CD14-positive monocyte (primary cell): Measurements from ENCODE around the gene THEMIS. TPM values are rescaled to one million over a fixed set of nuclear protein-coding genes. Genes with fewer than 3 reads are reported as not detected.

ENCODE experiments used
- DNase-seq, 3 donors: peaks; one replicate each; pipeline ENCODE4 v3.0.0-alpha.2; 2011 to 2022
- H2AFZ ChIP-seq: 2 replicates; pipeline ENCODE4 v1.6.0; 2012; ENCODE audit warnings: mild to moderate bottlenecking, low read depth, low read length, inconsistent platforms; ENCODE audit not compliant: insufficient read depth, poor library complexity, severe bottlenecking
- H3K27ac ChIP-seq, 2 donors: 1 replicate in 1 of 2; 2 replicates in 1 of 2; pipeline ENCODE4 v1.5.1; 2012 to 2013; ENCODE audit warnings: low read length in 2 of 2, control low read depth in 1 of 2, inconsistent platforms in 1 of 2, low read depth in 1 of 2, mild to moderate bottlenecking in 1 of 2
- H3K27me3 ChIP-seq, 2 donors: one replicate each; pipeline versions ENCODE4 v1.6.0 to v1.6.1; 2011 to 2013; ENCODE audit warnings: low read length in 2 of 2; ENCODE audit not compliant: control insufficient read depth in 2 of 2, insufficient read depth in 2 of 2
- H3K36me3 ChIP-seq, 2 donors: replicated peaks in 1 of 2; 1 replicate in 1 of 2; 2 replicates in 1 of 2; pipeline versions ENCODE4 v1.5.1 to v1.6.1; 2012 to 2013; ENCODE audit warnings: low read length in 2 of 2, control low read depth in 1 of 2, inconsistent platforms in 1 of 2, mild to moderate bottlenecking in 1 of 2; ENCODE audit not compliant: insufficient read depth in 2 of 2, control insufficient read depth in 1 of 2
- H3K4me1 ChIP-seq, 2 donors: 1 replicate in 1 of 2; 2 replicates in 1 of 2; pipeline versions ENCODE4 v1.5.1 to v1.6.1; 2012 to 2013; ENCODE audit warnings: low read length in 2 of 2, control low read depth in 1 of 2, inconsistent platforms in 1 of 2, mild to moderate bottlenecking in 1 of 2, moderate library complexity in 1 of 2; ENCODE audit not compliant: insufficient read depth in 2 of 2, control insufficient read depth in 1 of 2
- H3K4me2 ChIP-seq: replicated peaks from 2 replicates; pipeline ENCODE3; 2012; ENCODE audit warnings: low read length, moderate library complexity, mild to moderate bottlenecking; ENCODE audit not compliant: poor library complexity, severe bottlenecking; ENCODE audit errors: extremely low read depth
- H3K4me3 ChIP-seq, 3 experiments: fragments of 200-600 bp in 1 of 3; sonication (generic) in 1 of 3; replicated peaks in 1 of 3; 1 replicate in 2 of 3; 2 replicates in 1 of 3; pipeline ENCODE4 v1.5.1; 2011 to 2013; ENCODE audit warnings: low read length in 3 of 3, mild to moderate bottlenecking in 3 of 3, control low read depth in 2 of 3, low read depth in 2 of 3, inconsistent platforms in 1 of 3, moderate library complexity in 1 of 3
- H3K79me2 ChIP-seq: 2 replicates; pipeline ENCODE4 v1.6.0; 2012; ENCODE audit warnings: mild to moderate bottlenecking, control low read depth, inconsistent platforms, low read length, moderate library complexity; ENCODE audit not compliant: insufficient read depth
- H3K9ac ChIP-seq: 2 replicates; pipeline ENCODE4 v1.6.0; 2017; ENCODE audit warnings: low read length, mild to moderate bottlenecking; ENCODE audit not compliant: insufficient read depth, poor library complexity, severe bottlenecking
- H3K9me3 ChIP-seq, 2 donors: replicated peaks in 1 of 2; 1 replicate in 1 of 2; 2 replicates in 1 of 2; pipeline versions ENCODE4 v1.5.1 to v1.6.1; 2012 to 2013; ENCODE audit warnings: low read length in 2 of 2, control low read depth in 1 of 2; ENCODE audit not compliant: control insufficient read depth in 1 of 2, insufficient read depth in 1 of 2
- H4K20me1 ChIP-seq: 2 replicates; pipeline ENCODE4 v1.6.0; 2012; ENCODE audit warnings: mild to moderate bottlenecking, low read length, control low read depth, moderate library complexity; ENCODE audit not compliant: insufficient read depth
- H3K27ac Mint-ChIP-seq, 7 donors: one replicate each; pipeline ENCODE4 v1.8.0; 2020; ENCODE audit warnings: mild to moderate bottlenecking in 7 of 7, mixed read lengths in 7 of 7, moderate library complexity in 6 of 7, inconsistent platforms in 2 of 7
- H3K27me3 Mint-ChIP-seq, 3 donors: one replicate each; pipeline ENCODE4 v1.8.0; 2021 to 2022; ENCODE audit warnings: low read depth in 3 of 3, mild to moderate bottlenecking in 3 of 3, mixed read lengths in 3 of 3, moderate library complexity in 3 of 3, inconsistent platforms in 1 of 3
- H3K36me3 Mint-ChIP-seq, 2 donors: one replicate each; pipeline ENCODE4 v1.8.0; 2020; ENCODE audit warnings: mixed read lengths in 2 of 2, inconsistent platforms in 1 of 2, mild to moderate bottlenecking in 1 of 2
- H3K4me1 Mint-ChIP-seq: one replicate; pipeline ENCODE4 v1.8.0; 2020; ENCODE audit warnings: mild to moderate bottlenecking, mixed read lengths
- H3K4me3 Mint-ChIP-seq, 2 donors: one replicate each; pipeline ENCODE4 v1.8.0; 2020; ENCODE audit warnings: mild to moderate bottlenecking in 2 of 2, mixed read lengths in 2 of 2, moderate library complexity in 1 of 2
- H3K9me3 Mint-ChIP-seq, 7 donors: one replicate each; pipeline ENCODE4 v1.8.0; 2020 to 2022; ENCODE audit warnings: mixed read lengths in 7 of 7, mild to moderate bottlenecking in 6 of 7, moderate library complexity in 6 of 7, inconsistent platforms in 2 of 7
- WGBS: methylation state at CpG from one replicate; pipeline ENCODE4 v1.1.5; 2013; ENCODE audit warnings: missing lambda C conversion rate; ENCODE audit not compliant: insufficient coverage; 5-methylcytosine and 5-hydroxymethylcytosine counted together
- intact Hi-C, 2 donors: fragments of 100-400 bp; cut with micrococcal nuclease; formaldehyde crosslinking; loops; one replicate each; pipeline versions ENCODE4 v1.15.0 to v1.15.1; 2023
- polyA plus RNA-seq, 3 donors: library from polyadenylated mRNA; depleted of rRNA in 1 of 3; unstranded in 2 of 3; stranded (reverse) in 1 of 3; fragments of 300-500 nt in 2 of 3; fragments of >200 nt in 1 of 3; fragmentation: Illumina TruSeq in 2 of 3; gene quantifications; 1 replicate in 2 of 3; 2 replicates in 1 of 3; pipeline ENCODE4 v1.2.3, GENCODE V29; 2012 to 2021
- TF ChIP-seq, protein P1 (sequence below): fragments of 200-600 bp; IDR thresholded peaks from one replicate; pipeline ENCODE4 v1.8.0; 2022; ENCODE audit warnings: antibody characterized with exemption, mild to moderate bottlenecking

The THEMIS gene
- polyA plus RNA-seq, 3 donors = 0.13 to 0.16 TPM; not detected in 1

DNA sequence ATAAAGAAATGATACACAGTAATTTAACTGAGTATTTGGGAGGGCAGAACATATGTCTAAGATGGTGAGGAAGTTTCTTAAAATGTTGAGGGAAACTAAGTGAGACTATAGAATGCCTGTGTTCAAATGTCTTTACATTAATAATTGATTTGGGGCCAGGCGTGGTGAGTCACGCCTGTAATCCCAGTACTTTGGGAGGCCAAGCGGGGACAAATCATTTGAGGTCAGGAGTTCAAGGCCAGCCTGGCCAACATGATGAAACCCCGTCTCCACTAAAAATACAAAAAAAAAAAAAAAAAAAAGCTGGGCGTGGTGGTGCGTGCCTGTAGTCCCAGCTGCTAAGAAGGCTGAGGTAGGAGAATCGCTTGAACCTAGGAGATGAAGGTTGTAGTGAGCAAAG lies 66.7 kb downstream of the THEMIS start:
- H3K4me3 Mint-ChIP-seq = no peak overlapping the region
- H3K36me3 Mint-ChIP-seq = no peaks in the 10 kb centered on the region

DNA sequence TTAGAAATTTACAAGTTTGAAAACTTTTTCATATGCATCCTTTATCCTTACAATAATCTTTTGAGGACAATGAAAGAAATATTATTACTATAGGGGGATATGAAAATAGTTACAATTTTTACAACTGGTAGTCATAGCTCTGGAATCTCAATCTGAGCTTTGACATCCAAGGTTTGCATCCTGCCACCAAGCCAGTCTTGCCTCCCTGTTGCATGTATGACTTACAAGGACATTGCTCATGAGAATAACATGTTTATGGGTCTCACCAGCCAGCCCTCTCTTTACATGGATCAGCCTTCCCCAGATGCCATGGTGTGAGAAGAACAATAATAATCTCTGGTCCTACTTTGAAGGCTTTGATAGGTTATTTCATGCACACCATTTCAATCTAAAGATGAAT lies 67.5 kb downstream of the THEMIS start:
- Histone ChIP-seq H3K27ac (no peak overlapping the region), H3K9me3 (no peaks in the 10 kb centered on the region), H3K9ac (no peak overlapping the region), H3K36me3 (no peaks in the 10 kb centered on the region), H3K4me2 (no peak overlapping the region), H4K20me1 (no peaks in the 10 kb centered on the region), H3K27me3 (no peaks in the 10 kb centered on the region), H3K4me3 (no peak overlapping the region), H3K4me1 (no peaks in the 10 kb centered on the region), H3K79me2 (no peaks in the 10 kb centered on the region), H2AFZ (no peak overlapping the region)
- no peaks in the 10 kb centered on the region for H3K27me3 Mint-ChIP-seq
- TF ChIP-seq, protein P1, sequence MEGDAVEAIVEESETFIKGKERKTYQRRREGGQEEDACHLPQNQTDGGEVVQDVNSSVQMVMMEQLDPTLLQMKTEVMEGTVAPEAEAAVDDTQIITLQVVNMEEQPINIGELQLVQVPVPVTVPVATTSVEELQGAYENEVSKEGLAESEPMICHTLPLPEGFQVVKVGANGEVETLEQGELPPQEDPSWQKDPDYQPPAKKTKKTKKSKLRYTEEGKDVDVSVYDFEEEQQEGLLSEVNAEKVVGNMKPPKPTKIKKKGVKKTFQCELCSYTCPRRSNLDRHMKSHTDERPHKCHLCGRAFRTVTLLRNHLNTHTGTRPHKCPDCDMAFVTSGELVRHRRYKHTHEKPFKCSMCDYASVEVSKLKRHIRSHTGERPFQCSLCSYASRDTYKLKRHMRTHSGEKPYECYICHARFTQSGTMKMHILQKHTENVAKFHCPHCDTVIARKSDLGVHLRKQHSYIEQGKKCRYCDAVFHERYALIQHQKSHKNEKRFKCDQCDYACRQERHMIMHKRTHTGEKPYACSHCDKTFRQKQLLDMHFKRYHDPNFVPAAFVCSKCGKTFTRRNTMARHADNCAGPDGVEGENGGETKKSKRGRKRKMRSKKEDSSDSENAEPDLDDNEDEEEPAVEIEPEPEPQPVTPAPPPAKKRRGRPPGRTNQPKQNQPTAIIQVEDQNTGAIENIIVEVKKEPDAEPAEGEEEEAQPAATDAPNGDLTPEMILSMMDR = no peak
- no peak for DNase-seq
- H3K36me3 Mint-ChIP-seq = no peaks in the 10 kb centered on the region
- peaks cover 0 to 7% (median 0%) of the 10 kb centered on the region in 7 donors for H3K9me3 Mint-ChIP-seq
- no peaks in the 10 kb centered on the region for H3K4me1 Mint-ChIP-seq
- intact Hi-C loops = no loop called here
- H3K4me3 Mint-ChIP-seq = no peak overlapping the region
- H3K27ac Mint-ChIP-seq = no peak overlapping the region

More for the DNA sequence above, 66.7 kb downstream of the THEMIS start:
- intact Hi-C loops = no loop called here
- peaks cover 0 to 3% (median 0%) of the 10 kb centered on the region in 7 donors for H3K9me3 Mint-ChIP-seq
- H3K27ac ChIP-seq = no peak overlapping the region
- H4K20me1 ChIP-seq = no peaks in the 10 kb centered on the region
- TF ChIP-seq, protein P1 = no peak
- no CpG with 5 or more reads among the region's 7 CpGs for WGBS
- no peak overlapping the region for H2AFZ ChIP-seq
- no peaks in the 10 kb centered on the region for H3K4me1 Mint-ChIP-seq
- H3K4me2 ChIP-seq = no peak overlapping the region
- H3K4me1 ChIP-seq = no peaks in the 10 kb centered on the region
- no peak overlapping the region for H3K9ac ChIP-seq
- H3K4me3 ChIP-seq = no peak overlapping the region
- H3K27me3 ChIP-seq = no peaks in the 10 kb centered on the region
- H3K27ac Mint-ChIP-seq = no peak overlapping the region
- no peaks in the 10 kb centered on the region for H3K27me3 Mint-ChIP-seq
- no peaks in the 10 kb centered on the region for H3K9me3 ChIP-seq
- H3K79me2 ChIP-seq = no peaks in the 10 kb centered on the region
- DNase-seq = no peak
- no peaks in the 10 kb centered on the region for H3K36me3 ChIP-seq
